PC-9 (cell line): ENCODE data around the gene NFE2L2. TPM values are rescaled to one million over a fixed set of nuclear protein-coding genes. Genes with fewer than 3 reads are reported as not detected.

ENCODE experiments used
- BruUV-seq: library from RNA; stranded (reverse); fragments of 400-500 nt; replicated peaks from 2 replicates; lab custom pipeline; 2021; lab: Mats Ljungman, UMichigan
- CTCF ChIA-PET: fragments of 300-600 bp; sonication (Branson Sonifier 250); formaldehyde crosslinking; loops from one replicate; lab custom pipeline; 2022; ENCODE audit warnings: antibody characterized with exemption; lab: Charles Lee
- POLR2A ChIA-PET: fragments of 300-600 bp; sonication (Branson Sonifier 250); formaldehyde crosslinking; loops from one replicate; lab custom pipeline; 2022; ENCODE audit warnings: antibody characterized with exemption; ENCODE audit not compliant: unreplicated experiment; lab: Charles Lee
- DNase-seq, 2 experiments: peaks; one replicate each; pipeline versions ENCODE4 v3.0.0 to v3.0.0-alpha.2; 2015 to 2022; ENCODE audit warnings: mixed read lengths in 1 of 2
- H2AFZ ChIP-seq: fragments of 200-600 bp; sonication (generic); 2 replicates; pipeline ENCODE4 v1.8.1; 2017; ENCODE audit warnings: antibody characterized with exemption
- H3F3A ChIP-seq: fragments of 200-600 bp; sonication (generic); 2 replicates; pipeline ENCODE4 v1.8.1; 2017; ENCODE audit warnings: antibody characterized with exemption, mild to moderate bottlenecking, low read depth; ENCODE audit not compliant: insufficient read depth
- H3K27ac ChIP-seq: fragments of 200-600 bp; sonication (generic); 2 replicates; pipeline ENCODE4 v1.6.1; 2016; ENCODE audit warnings: mixed run types
- H3K27me3 ChIP-seq: fragments of 200-600 bp; sonication (generic); 2 replicates; pipeline ENCODE4 v1.6.1; 2016; ENCODE audit warnings: low read depth, mixed run types; ENCODE audit not compliant: insufficient read depth
- H3K36me3 ChIP-seq: fragments of 200-600 bp; sonication (generic); 2 replicates; pipeline ENCODE4 v1.6.1; 2016; ENCODE audit warnings: low read depth, mixed run types
- H3K4me1 ChIP-seq: fragments of 200-600 bp; sonication (generic); replicated peaks from 2 replicates; pipeline ENCODE4 v1.6.1; 2016; ENCODE audit warnings: mixed run types; ENCODE audit not compliant: insufficient read depth
- H3K4me2 ChIP-seq: fragments of 200-600 bp; sonication (generic); 2 replicates; pipeline ENCODE4 v1.6.1; 2017; ENCODE audit warnings: mixed run types
- H3K4me3 ChIP-seq: fragments of 200-600 bp; sonication (generic); 2 replicates; pipeline ENCODE4 v1.6.1; 2016; ENCODE audit warnings: mixed run types
- H3K79me2 ChIP-seq: fragments of 200-600 bp; sonication (generic); 2 replicates; pipeline ENCODE4 v1.6.1; 2017; ENCODE audit warnings: low read depth, mixed run types
- H3K9me2 ChIP-seq: fragments of 200-600 bp; sonication (generic); 2 replicates; pipeline ENCODE4 v1.8.1; 2017; ENCODE audit warnings: mild to moderate bottlenecking; ENCODE audit not compliant: insufficient read depth
- H3K9me3 ChIP-seq: fragments of 200-600 bp; sonication (generic); 2 replicates; pipeline ENCODE4 v1.8.1; 2016; ENCODE audit warnings: low read depth; ENCODE audit not compliant: insufficient read depth
- H4K20me1 ChIP-seq: fragments of 200-600 bp; sonication (generic); 2 replicates; pipeline ENCODE4 v1.8.1; 2017; ENCODE audit not compliant: insufficient read depth
- EZH2 ChIP-seq: fragments of 200-600 bp; sonication (generic); IDR thresholded peaks from 2 replicates; pipeline ENCODE4 v1.8.0; 2017; ENCODE audit warnings: antibody characterized with exemption, low read depth
- intact Hi-C: fragments of 100-400 bp; cut with micrococcal nuclease; formaldehyde crosslinking; loops from one replicate; pipeline ENCODE4 v1.10.0; 2022; ENCODE audit not compliant: unreplicated experiment
- total RNA-seq: library from RNA; stranded (reverse); gene quantifications from 2 replicates; pipeline ENCODE4 v1.2.3, GENCODE V29; 2021
- TF ChIP-seq, protein P1 (sequence below): fragments of 200-600 bp; sonication (generic); conservative IDR thresholded peaks from 2 replicates; pipeline ENCODE4 v1.6.1; 2017; ENCODE audit warnings: mixed run types, antibody characterized with exemption, mild to moderate bottlenecking, moderate library complexity

NFE2L2 gene
- total RNA-seq, 1 experiment from 2014 or later: 138 TPM

DNA sequence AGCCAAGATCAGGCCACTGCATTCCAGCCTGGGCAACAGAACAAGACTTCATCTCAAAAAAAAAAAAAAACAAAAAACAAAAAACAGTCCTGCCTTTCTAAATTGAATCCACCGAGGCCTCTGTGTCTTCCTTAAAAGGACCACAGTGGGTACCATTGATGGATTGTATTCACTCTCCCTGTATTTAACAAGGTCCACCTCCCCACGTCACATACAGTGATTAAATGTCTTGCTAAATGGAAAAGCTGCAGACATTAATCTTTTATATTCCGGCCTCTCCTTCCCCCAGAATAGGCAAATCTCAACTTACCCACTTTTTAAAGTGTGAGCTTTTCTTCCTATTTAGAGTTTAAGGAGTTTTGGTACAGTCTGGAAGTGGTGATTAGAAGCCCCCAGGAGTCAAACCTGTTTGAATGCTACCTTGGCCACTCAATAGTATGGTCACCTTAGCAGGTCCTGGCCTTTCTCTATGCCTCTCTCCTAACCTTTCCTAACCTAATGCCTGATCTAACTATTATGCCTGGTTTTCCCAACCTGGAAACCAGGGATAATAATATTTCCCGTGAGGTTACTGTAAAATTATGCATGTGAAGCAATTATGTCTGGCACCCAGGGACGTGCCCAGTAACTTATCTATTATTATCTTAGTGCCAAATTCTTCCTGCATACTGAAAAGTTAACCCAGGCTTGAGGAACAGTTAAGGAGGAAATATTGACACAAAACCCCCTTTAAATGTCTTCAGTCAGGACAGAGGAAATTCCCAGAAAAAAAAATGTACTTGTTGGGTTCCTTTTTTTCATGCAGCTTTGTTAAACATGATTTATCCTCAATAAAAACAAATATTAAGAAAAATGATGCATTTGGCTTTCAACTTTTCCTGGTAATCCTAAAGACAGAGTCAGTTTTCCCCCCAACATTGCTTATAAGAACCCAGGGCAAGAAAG, 3.1 kb downstream of the NFE2L2 start:
- TF ChIP-seq EZH2: no peak
- TF ChIP-seq, protein P1, sequence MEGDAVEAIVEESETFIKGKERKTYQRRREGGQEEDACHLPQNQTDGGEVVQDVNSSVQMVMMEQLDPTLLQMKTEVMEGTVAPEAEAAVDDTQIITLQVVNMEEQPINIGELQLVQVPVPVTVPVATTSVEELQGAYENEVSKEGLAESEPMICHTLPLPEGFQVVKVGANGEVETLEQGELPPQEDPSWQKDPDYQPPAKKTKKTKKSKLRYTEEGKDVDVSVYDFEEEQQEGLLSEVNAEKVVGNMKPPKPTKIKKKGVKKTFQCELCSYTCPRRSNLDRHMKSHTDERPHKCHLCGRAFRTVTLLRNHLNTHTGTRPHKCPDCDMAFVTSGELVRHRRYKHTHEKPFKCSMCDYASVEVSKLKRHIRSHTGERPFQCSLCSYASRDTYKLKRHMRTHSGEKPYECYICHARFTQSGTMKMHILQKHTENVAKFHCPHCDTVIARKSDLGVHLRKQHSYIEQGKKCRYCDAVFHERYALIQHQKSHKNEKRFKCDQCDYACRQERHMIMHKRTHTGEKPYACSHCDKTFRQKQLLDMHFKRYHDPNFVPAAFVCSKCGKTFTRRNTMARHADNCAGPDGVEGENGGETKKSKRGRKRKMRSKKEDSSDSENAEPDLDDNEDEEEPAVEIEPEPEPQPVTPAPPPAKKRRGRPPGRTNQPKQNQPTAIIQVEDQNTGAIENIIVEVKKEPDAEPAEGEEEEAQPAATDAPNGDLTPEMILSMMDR: no peak
- Histone ChIP-seq H3K79me2 (peaks cover 80% of the 10 kb centered on the region), H3K4me2 (peak overlapping the region; percentile 94), H3K4me3 (peak overlapping the region; percentile 90), H3K4me1 (peaks cover 39% of the 10 kb centered on the region), H3K27ac (peak overlapping the region; percentile 97), H3F3A (peaks cover 36% of the 10 kb centered on the region), H3K9me2 (no peaks in the 10 kb centered on the region), H3K36me3 (peaks cover 45% of the 10 kb centered on the region), H4K20me1 (peaks cover 69% of the 10 kb centered on the region), H2AFZ (no peak overlapping the region), H3K27me3 (no peaks in the 10 kb centered on the region), H3K9me3 (no peaks in the 10 kb centered on the region; the same call in 1 of the 2 replicates)
- intact Hi-C loops: loop anchor here (1.0 to 10.0 kb wide), 7 partner anchors 7 to 679 kb away; a partner anchor contains a TSS
- no TSS peak for BruUV-seq
- ChIA-PET POLR2A (interaction anchor here (0.5 kb wide), 1 partner anchor 34 kb away, joined by 8 read pairs; no protein-coding TSS in a partner anchor), CTCF (interaction anchor here (1.4 kb wide), 1 partner anchor 96 kb away, joined by 3 read pairs; no protein-coding TSS in a partner anchor)
- DNase-seq: no peak

DNA sequence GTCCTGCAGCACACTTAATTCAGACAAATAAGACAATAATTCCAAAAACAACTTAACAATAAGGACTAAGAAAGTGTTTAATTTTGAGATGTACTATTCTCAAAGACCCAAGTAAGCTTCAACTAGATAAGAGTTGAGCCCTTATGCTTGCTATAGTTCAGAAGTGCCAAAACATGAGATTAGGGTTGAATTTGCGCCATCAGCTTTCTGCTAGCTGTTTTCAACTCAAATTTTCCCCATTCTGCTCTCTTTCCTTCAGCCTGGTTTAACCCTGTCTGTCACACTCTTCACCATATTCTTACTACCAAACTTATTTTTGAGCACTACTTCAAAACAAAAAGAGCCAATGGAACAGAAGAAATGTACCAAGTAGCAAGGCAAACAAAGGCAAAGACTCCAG, 4.1 kb downstream of the NFE2L2 start:
- Histone ChIP-seq H3K27me3 (no peaks in the 10 kb centered on the region), H2AFZ (no peak overlapping the region), H3K4me1 (peaks cover 38% of the 10 kb centered on the region), H4K20me1 (peaks cover 79% of the 10 kb centered on the region), H3K36me3 (peaks cover 55% of the 10 kb centered on the region), H3K27ac (no peak overlapping the region), H3K4me3 (peak overlapping the region; percentile 0; the same call in 1 of the 2 replicates), H3F3A (peaks cover 36% of the 10 kb centered on the region), H3K9me3 (no peaks in the 10 kb centered on the region; the same call in 1 of the 2 replicates), H3K9me2 (no peaks in the 10 kb centered on the region), H3K4me2 (peak overlapping the region; percentile 94), H3K79me2 (peaks cover 90% of the 10 kb centered on the region)
- BruUV-seq: no TSS peak
- no peak for TF ChIP-seq EZH2
- TF ChIP-seq, protein P1: no peak
- intact Hi-C loops: loop anchor here (5.0 to 10.0 kb wide), 5 partner anchors 33 to 678 kb away; a partner anchor contains a TSS
- ChIA-PET POLR2A (interaction anchor here (0.6 kb wide), 1 partner anchor 154 kb away, joined by 3 read pairs; no protein-coding TSS in a partner anchor), CTCF (interaction anchor here (1.4 kb wide), 1 partner anchor 95 kb away, joined by 3 read pairs; no protein-coding TSS in a partner anchor)
- DNase-seq: no peak

DNA sequence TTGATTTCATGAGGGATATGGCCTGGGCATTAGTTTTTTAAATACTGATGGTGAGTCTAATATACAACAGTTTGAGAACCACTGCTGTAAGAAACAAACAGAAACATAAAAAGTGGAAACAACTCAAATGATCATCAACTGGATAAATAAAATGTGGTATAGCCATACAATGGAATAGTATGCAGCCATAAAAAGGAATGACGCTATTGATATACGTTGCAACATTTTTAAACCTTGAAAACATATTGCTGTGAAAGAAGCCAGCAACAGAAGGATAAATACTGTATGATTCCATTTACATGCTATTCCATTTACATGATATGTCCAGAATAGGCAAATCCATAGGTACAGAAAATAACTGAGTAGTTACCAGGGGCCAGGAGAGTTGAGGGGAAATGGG, 6.5 kb downstream of the NFE2L2 start:
- no peak for DNase-seq
- POLR2A ChIA-PET: no interaction called here
- intact Hi-C loops: no loop called here

More for the DNA sequence above, 6.5 kb downstream of the NFE2L2 start:
- no TSS peak for BruUV-seq
- Histone ChIP-seq H3F3A (peaks cover 47% of the 10 kb centered on the region), H3K27me3 (no peaks in the 10 kb centered on the region), H3K79me2 (peaks cover 100% of the 10 kb centered on the region), H2AFZ (no peak overlapping the region), H4K20me1 (peaks cover 100% of the 10 kb centered on the region), H3K36me3 (peaks cover 76% of the 10 kb centered on the region), H3K27ac (no peak overlapping the region), H3K4me1 (peaks cover 59% of the 10 kb centered on the region), H3K9me2 (no peaks in the 10 kb centered on the region), H3K9me3 (peaks cover 3% of the 10 kb centered on the region; the same call in 1 of the 2 replicates), H3K4me3 (no peak overlapping the region), H3K4me2 (no peak overlapping the region)
- CTCF ChIA-PET: no interaction called here
- TF ChIP-seq, protein P1: no peak
- TF ChIP-seq EZH2: no peak
